Activated naive CD8-positive, alpha-beta T cell treated with anti-CD3 and anti-CD28 coated beads for 36 hours (primary cell): Measurements from ENCODE around the gene RRP1. TPM values are rescaled to one million over a fixed set of nuclear protein-coding genes. Genes with fewer than 3 reads are reported as not detected.

ENCODE experiments used
- DNase-seq: peaks from one replicate; pipeline ENCODE4 v3.0.0; 2021
- H3K27ac Mint-ChIP-seq: one replicate; pipeline ENCODE4 v1.8.0; 2022; ENCODE audit warnings: mild to moderate bottlenecking, moderate library complexity, mixed read lengths
- H3K27me3 Mint-ChIP-seq: one replicate; pipeline ENCODE4 v1.8.0; 2022; ENCODE audit warnings: mild to moderate bottlenecking, mixed read lengths
- H3K36me3 Mint-ChIP-seq: one replicate; pipeline ENCODE4 v1.8.0; 2021; ENCODE audit warnings: mild to moderate bottlenecking, mixed read lengths
- H3K4me1 Mint-ChIP-seq: one replicate; pipeline ENCODE4 v1.8.0; 2021; ENCODE audit warnings: mixed read lengths
- H3K4me3 Mint-ChIP-seq: one replicate; pipeline ENCODE4 v1.8.0; 2022; ENCODE audit warnings: mild to moderate bottlenecking, moderate library complexity, mixed read lengths
- H3K9me3 Mint-ChIP-seq: one replicate; pipeline ENCODE4 v1.8.0; 2022; ENCODE audit warnings: mixed read lengths
- total RNA-seq, 2 experiments: library from RNA; stranded (reverse); gene quantifications; one replicate each; pipeline ENCODE4 v1.2.3, GENCODE V29; 2021

Gene RRP1
- total RNA-seq, 2 experiments from 2014 or later = 89.4 to 90.7 TPM

- H3K4me1 Mint-ChIP-seq = peaks cover 4% of the 10 kb centered on the region
- H3K27ac Mint-ChIP-seq = no peak overlapping the region
- H3K9me3 Mint-ChIP-seq = peaks cover 1% of the 10 kb centered on the region
- no peak overlapping the region for H3K4me3 Mint-ChIP-seq
- DNase-seq = no peak
- peaks cover 9% of the 10 kb centered on the region for H3K36me3 Mint-ChIP-seq
- no peaks in the 10 kb centered on the region for H3K27me3 Mint-ChIP-seq
Measured at GRCh38 chr21:43767498-43767983, 21.8 kb upstream of the RRP1 start.

GRCh38 chr21:43767984-43768867 is 21.2 kb upstream of the RRP1 start:
- Mint-ChIP-seq H3K9me3 (peaks cover 1% of the 10 kb centered on the region), H3K27ac (no peak overlapping the region)

GRCh38 chr21:43768868-43769167 is 20.6 kb upstream of the RRP1 start:
- H3K27ac Mint-ChIP-seq = no peak overlapping the region
- no peaks in the 10 kb centered on the region for H3K27me3 Mint-ChIP-seq
- H3K9me3 Mint-ChIP-seq = peaks cover 1% of the 10 kb centered on the region
- H3K4me1 Mint-ChIP-seq = peaks cover 10% of the 10 kb centered on the region
- no peak for DNase-seq
- peaks cover 14% of the 10 kb centered on the region for H3K36me3 Mint-ChIP-seq
- H3K4me3 Mint-ChIP-seq = no peak overlapping the region

More at GRCh38 chr21:43767984-43768867, 21.2 kb upstream of the RRP1 start:
- H3K4me3 Mint-ChIP-seq = no peak overlapping the region
- H3K4me1 Mint-ChIP-seq = peaks cover 7% of the 10 kb centered on the region
- peaks cover 10% of the 10 kb centered on the region for H3K36me3 Mint-ChIP-seq
- DNase-seq = no peak
- no peaks in the 10 kb centered on the region for H3K27me3 Mint-ChIP-seq

GRCh38 chr21:43769325-43769958 is 19.9 kb upstream of the RRP1 start:
- Mint-ChIP-seq H3K4me3 (no peak overlapping the region), H3K27me3 (no peaks in the 10 kb centered on the region)

GRCh38 chr21:43770066-43770655 is 19.2 kb upstream of the RRP1 start:
- no peak for DNase-seq
- H3K4me1 Mint-ChIP-seq = peaks cover 13% of the 10 kb centered on the region
- H3K27me3 Mint-ChIP-seq = no peaks in the 10 kb centered on the region
- peaks cover 1% of the 10 kb centered on the region for H3K9me3 Mint-ChIP-seq
- H3K36me3 Mint-ChIP-seq = peaks cover 14% of the 10 kb centered on the region
- H3K4me3 Mint-ChIP-seq = no peak overlapping the region
- H3K27ac Mint-ChIP-seq = no peak overlapping the region

More at GRCh38 chr21:43769325-43769958, 19.9 kb upstream of the RRP1 start:
- peaks cover 10% of the 10 kb centered on the region for H3K4me1 Mint-ChIP-seq
- DNase-seq = no peak
- H3K36me3 Mint-ChIP-seq = peaks cover 14% of the 10 kb centered on the region
- H3K9me3 Mint-ChIP-seq = peaks cover 1% of the 10 kb centered on the region
- no peak overlapping the region for H3K27ac Mint-ChIP-seq

GRCh38 chr21:43771199-43771675 is 18.1 kb upstream of the RRP1 start:
- Mint-ChIP-seq H3K27ac (no peak overlapping the region), H3K9me3 (peaks cover 1% of the 10 kb centered on the region)

GRCh38 chr21:43771698-43772424 is 17.5 kb upstream of the RRP1 start:
- Mint-ChIP-seq H3K4me3 (no peak overlapping the region), H3K27ac (no peak overlapping the region), H3K36me3 (peaks cover 16% of the 10 kb centered on the region), H3K9me3 (peaks cover 1% of the 10 kb centered on the region), H3K27me3 (no peaks in the 10 kb centered on the region), H3K4me1 (peaks cover 19% of the 10 kb centered on the region)
- DNase-seq = no peak

More at GRCh38 chr21:43771199-43771675, 18.1 kb upstream of the RRP1 start:
- no peak overlapping the region for H3K4me3 Mint-ChIP-seq
- H3K36me3 Mint-ChIP-seq = peaks cover 16% of the 10 kb centered on the region
- peaks cover 19% of the 10 kb centered on the region for H3K4me1 Mint-ChIP-seq
- no peak for DNase-seq
- no peaks in the 10 kb centered on the region for H3K27me3 Mint-ChIP-seq

- Mint-ChIP-seq H3K4me1 (peaks cover 19% of the 10 kb centered on the region), H3K9me3 (peaks cover 1% of the 10 kb centered on the region), H3K36me3 (peaks cover 17% of the 10 kb centered on the region), H3K4me3 (no peak overlapping the region), H3K27me3 (no peaks in the 10 kb centered on the region), H3K27ac (no peak overlapping the region)
- DNase-seq = no peak
Measured at GRCh38 chr21:43772425-43772821, 17.0 kb upstream of the RRP1 start.

- Mint-ChIP-seq H3K4me1 (peaks cover 30% of the 10 kb centered on the region), H3K4me3 (no peak overlapping the region), H3K9me3 (peaks cover 1% of the 10 kb centered on the region), H3K27me3 (no peaks in the 10 kb centered on the region), H3K27ac (no peak overlapping the region), H3K36me3 (peaks cover 18% of the 10 kb centered on the region)
- DNase-seq = no peak
Measured at GRCh38 chr21:43774163-43774562, 15.2 kb upstream of the RRP1 start.

- peaks cover 1% of the 10 kb centered on the region for H3K9me3 Mint-ChIP-seq
- no peaks in the 10 kb centered on the region for H3K27me3 Mint-ChIP-seq
- H3K4me1 Mint-ChIP-seq = peaks cover 36% of the 10 kb centered on the region
- H3K27ac Mint-ChIP-seq = peak overlapping the region; percentile 61
- DNase-seq = no peak
- H3K4me3 Mint-ChIP-seq = peak overlapping the region; percentile 91
- peaks cover 18% of the 10 kb centered on the region for H3K36me3 Mint-ChIP-seq
Measured at GRCh38 chr21:43775190-43775589, 14.2 kb upstream of the RRP1 start.

- DNase-seq = peak; percentile 86
- no peaks in the 10 kb centered on the region for H3K27me3 Mint-ChIP-seq
- peaks cover 1% of the 10 kb centered on the region for H3K9me3 Mint-ChIP-seq
- H3K27ac Mint-ChIP-seq = peak within 1 kb of the TSS; percentile 61
- peaks cover 36% of the 10 kb centered on the region for H3K4me1 Mint-ChIP-seq
- peaks cover 18% of the 10 kb centered on the region for H3K36me3 Mint-ChIP-seq
- H3K4me3 Mint-ChIP-seq = peak within 1 kb of the TSS; percentile 91
Measured at GRCh38 chr21:43775795-43776430, 13.5 kb upstream of the RRP1 start, which contains the start of gene CSTB. CSTB (minus strand) TSS chr21:43776308; CDS start chr21:43776269, 39 bp downstream.

- DNase-seq = no peak
- peaks cover 11% of the 10 kb centered on the region for H3K36me3 Mint-ChIP-seq
- no peak overlapping the region for H3K4me3 Mint-ChIP-seq
- H3K27me3 Mint-ChIP-seq = no peaks in the 10 kb centered on the region
- H3K4me1 Mint-ChIP-seq = peaks cover 43% of the 10 kb centered on the region
- H3K9me3 Mint-ChIP-seq = no peaks in the 10 kb centered on the region
- no peak overlapping the region for H3K27ac Mint-ChIP-seq
Measured at GRCh38 chr21:43777953-43778352, 11.4 kb upstream of the RRP1 start.

GRCh38 chr21:43778469-43779335 is 10.7 kb upstream of the RRP1 start:
- no peak for DNase-seq
- H3K9me3 Mint-ChIP-seq = no peaks in the 10 kb centered on the region
- no peaks in the 10 kb centered on the region for H3K27me3 Mint-ChIP-seq
- peak overlapping the region; percentile 49 for H3K27ac Mint-ChIP-seq
- peaks cover 4% of the 10 kb centered on the region for H3K36me3 Mint-ChIP-seq
- H3K4me3 Mint-ChIP-seq = peak overlapping the region; percentile 51
- H3K4me1 Mint-ChIP-seq = peaks cover 43% of the 10 kb centered on the region
